Fibroblast of upper back skin (primary cell): ENCODE results near the gene NBPF19.
"Not testable (repeated sequence)": the region's sequence is repeated elsewhere in the genome, so short reads cannot be mapped to it uniquely, and the experiment has no call there.

ENCODE experiments used
- DNase-seq: peaks from one replicate; pipeline ENCODE4 v3.0.0-alpha.2; 2013

Gene NBPF19

GRCh38 chr1:149474745-149475144 is at the start of gene NBPF19:
NBPF19 (plus strand) TSS chr1:149475045; CDS start chr1:149475933, 888 bp downstream.
- DNase-seq: not testable (repeated sequence)

DNA sequence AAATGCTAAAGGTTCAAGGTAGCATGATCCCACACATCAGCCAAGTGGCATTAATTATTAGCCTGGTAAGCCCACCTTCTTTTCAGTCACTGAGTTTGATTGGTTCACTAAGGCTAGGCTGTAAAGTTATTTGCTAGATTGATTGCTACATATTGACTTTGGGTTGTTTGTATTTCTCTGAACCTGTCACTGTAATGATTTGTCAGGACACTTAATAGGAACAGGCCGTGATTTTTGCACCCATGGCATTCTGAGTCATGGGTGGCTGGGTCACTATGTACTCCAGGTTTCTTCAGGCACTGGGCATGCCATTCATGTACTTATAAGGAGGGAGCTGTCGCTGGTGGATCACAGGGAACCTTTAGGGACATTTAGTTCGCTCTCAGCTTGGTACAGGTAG is 46.5 kb upstream of the NBPF19 start:
- not testable (repeated sequence) for DNase-seq

- DNase-seq: peak; percentile 83
These were observed 29.4 kb upstream of the NBPF19 start for GRCh38 chr1:149445451-149445850.

DNA sequence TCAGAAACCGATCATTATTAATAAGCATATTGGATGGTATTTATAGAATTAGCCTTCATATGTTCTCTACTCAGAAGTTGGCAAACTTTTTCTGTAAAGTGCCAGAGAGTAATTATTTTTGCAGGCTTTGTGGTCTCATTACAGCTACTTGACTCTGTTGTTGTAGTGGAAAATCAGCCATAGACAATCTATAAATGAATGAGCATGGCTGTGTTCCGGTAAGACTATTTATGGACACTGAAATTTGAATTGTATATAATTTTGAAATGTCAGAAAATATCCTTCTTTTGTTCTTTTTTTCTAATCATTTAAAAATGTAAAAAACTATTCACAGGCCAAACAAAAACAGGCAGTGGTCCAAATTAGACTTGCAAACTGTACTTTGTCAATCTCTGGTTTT is 22.6 kb upstream of the NBPF19 start:
- not testable (repeated sequence) for DNase-seq

DNA sequence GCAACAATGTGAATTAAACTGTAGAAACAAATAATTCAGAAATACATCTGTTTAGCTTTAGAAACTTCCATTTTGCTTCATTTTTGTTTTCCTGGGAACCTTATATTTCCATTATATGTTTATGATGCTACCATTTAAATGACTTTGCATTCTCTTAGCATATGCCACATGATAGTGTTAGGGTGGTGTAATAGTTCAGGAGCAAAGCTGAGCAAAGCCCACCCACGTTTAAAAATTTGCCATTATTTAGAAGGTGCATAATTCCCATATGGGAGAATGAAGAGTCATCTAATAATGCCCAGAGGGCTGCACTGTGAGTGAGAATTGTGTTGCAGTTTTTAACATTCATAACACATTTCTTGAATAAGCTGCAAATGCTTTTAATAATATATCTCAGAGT is 22.2 kb upstream of the NBPF19 start:
- DNase-seq: not testable (repeated sequence)

GRCh38 chr1:149558350-149558825 is 83.5 kb downstream of the NBPF19 start:
- DNase-seq: peak; percentile 30

DNA sequence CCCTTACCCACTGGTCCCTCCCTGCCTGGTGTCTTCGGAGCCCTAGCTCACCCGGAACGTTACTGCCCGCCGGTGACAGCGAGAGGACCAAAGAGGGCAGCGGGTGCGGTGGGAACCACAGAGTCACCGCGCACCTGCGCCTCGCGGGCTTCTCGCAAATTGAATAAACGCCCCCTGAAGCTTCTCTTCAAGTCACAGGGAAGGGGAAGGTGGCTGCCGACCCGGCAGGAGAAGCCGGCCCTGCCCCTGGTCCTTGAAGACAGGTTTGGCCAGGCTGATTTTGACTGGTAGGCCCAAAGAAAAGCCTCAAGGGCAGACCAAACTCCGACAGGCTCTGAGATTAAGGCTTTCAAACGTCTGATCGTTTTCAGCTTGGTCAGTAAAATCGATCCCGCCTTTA is 87.0 kb downstream of the NBPF19 start:
- not testable (repeated sequence) for DNase-seq

- DNase-seq: not testable (repeated sequence)
These were observed 90.6 kb downstream of the NBPF19 start for GRCh38 chr1:149565485-149565884.

GRCh38 chr1:149572763-149573162 is 97.9 kb downstream of the NBPF19 start:
- not testable (repeated sequence) for DNase-seq

DNA sequence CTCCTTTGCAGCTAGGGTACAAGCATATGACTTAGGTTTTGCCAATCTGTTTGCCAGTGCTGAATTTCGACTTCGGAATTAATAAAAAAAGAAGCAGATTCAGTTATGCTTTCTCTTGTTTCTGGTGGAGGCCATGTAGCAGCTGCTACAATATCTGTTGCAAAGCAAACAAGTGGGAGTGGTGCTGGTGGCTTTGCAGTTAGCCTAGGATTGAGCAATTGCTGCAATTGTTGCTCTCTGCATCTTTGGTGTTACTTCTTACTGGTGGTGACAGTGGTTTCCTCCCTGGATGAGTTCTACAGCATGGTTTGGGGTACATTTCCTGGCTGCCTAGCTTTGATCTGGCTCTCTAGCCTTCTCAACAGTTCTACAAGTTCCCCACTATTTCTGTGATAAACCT is 110.7 kb downstream of the NBPF19 start:
- not testable (repeated sequence) for DNase-seq
